D721Med (cell line): ENCODE data around the gene SMIM13.

Experiments
- DNase-seq: peaks from one replicate; pipeline ENCODE4 v3.0.0; 2011; ENCODE audit warnings: low spot score; ENCODE audit not compliant: insufficient read length
- FAIRE-seq: peaks from 2 replicates; lab custom pipeline; 2011; peaks lifted over from hg19 to GRCh38; lab: Jason Lieb, UNC
- TF ChIP-seq, protein P1 (sequence below): IDR thresholded peaks from 2 replicates; pipeline ENCODE4 v1.5.1; 2012; ENCODE audit warnings: mild to moderate bottlenecking, control low read depth; ENCODE audit not compliant: insufficient read depth; ENCODE audit errors: missing control alignments

SMIM13 gene

GRCh38 chr6:11066505-11067347 is 26.9 kb upstream of the SMIM13 start:
- TF ChIP-seq, protein P1, sequence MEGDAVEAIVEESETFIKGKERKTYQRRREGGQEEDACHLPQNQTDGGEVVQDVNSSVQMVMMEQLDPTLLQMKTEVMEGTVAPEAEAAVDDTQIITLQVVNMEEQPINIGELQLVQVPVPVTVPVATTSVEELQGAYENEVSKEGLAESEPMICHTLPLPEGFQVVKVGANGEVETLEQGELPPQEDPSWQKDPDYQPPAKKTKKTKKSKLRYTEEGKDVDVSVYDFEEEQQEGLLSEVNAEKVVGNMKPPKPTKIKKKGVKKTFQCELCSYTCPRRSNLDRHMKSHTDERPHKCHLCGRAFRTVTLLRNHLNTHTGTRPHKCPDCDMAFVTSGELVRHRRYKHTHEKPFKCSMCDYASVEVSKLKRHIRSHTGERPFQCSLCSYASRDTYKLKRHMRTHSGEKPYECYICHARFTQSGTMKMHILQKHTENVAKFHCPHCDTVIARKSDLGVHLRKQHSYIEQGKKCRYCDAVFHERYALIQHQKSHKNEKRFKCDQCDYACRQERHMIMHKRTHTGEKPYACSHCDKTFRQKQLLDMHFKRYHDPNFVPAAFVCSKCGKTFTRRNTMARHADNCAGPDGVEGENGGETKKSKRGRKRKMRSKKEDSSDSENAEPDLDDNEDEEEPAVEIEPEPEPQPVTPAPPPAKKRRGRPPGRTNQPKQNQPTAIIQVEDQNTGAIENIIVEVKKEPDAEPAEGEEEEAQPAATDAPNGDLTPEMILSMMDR: no peak
- FAIRE-seq (peak; percentile 16), DNase-seq (no peak)

DNA sequence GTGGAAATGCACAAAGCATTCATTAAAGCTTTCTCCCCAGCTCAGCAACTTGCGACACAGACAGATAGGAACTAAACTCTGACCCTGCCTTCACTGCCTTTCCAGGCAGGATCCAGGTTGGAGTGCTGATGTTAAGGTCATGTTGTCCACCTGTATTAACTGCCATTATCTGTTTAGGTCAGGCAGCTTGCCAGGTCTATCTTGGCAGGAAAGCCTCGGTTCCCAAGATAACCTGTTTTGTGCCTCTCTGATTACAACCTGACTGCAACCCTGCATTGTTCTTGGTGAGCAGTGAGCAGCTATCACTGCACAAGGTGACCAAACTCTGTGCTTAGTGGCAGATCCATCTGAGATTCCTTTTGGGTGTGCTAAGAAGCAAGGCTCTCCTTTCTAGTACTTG is 26.3 kb upstream of the SMIM13 start:
- TF ChIP-seq, protein P1: no peak
- DNase-seq: no peak
- FAIRE-seq: no peak

GRCh38 chr6:11069760-11070159 is 23.9 kb upstream of the SMIM13 start:
- TF ChIP-seq, protein P1: no peak
- DNase-seq: no peak
- no peak for FAIRE-seq

- TF ChIP-seq, protein P1: no peak
- FAIRE-seq (no peak), DNase-seq (no peak)
These were observed 21.5 kb upstream of the SMIM13 start for GRCh38 chr6:11072101-11072500.

DNA sequence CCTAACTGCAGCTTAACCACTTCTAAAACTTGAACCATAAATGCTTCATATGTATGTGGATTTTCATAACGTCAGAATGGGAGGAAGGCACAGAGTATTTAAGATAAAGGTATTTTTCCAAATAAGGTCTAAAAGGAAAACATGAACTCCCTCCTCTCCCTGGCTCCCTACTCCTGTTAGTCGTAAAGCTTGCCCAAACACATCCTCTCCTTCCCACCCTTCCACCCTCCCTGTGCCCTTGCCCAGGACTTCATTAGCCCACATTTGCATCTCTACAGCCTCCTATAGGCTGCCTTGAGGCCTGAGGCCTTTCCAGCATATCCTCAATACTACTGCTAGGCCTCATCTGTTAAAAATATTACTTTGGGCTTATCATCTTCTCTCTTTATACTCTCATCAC is 17.1 kb upstream of the SMIM13 start:
- DNase-seq (no peak), FAIRE-seq (no peak)
- TF ChIP-seq, protein P1: no peak

- no peak for DNase-seq
- TF ChIP-seq, protein P1: no peak
- no peak for FAIRE-seq
These were observed 15.4 kb upstream of the SMIM13 start for GRCh38 chr6:11078266-11078665.

- FAIRE-seq: no peak
These were observed 13.3 kb upstream of the SMIM13 start for GRCh38 chr6:11080296-11080695.

More at GRCh38 chr6:11080296-11080695, 13.3 kb upstream of the SMIM13 start:
- no peak for DNase-seq
- TF ChIP-seq, protein P1: no peak
